CD1c-positive myeloid dendritic cell (primary cell): ENCODE measurements around the gene EEPD1.
"Not testable (repeated sequence)": the region's sequence is repeated elsewhere in the genome, so short reads cannot be mapped to it uniquely, and the experiment has no call there.

Source experiments
- DNase-seq: peaks from one replicate; pipeline ENCODE4 v3.0.0-alpha.2; 2016; ENCODE audit errors: extremely low spot score

Gene EEPD1

GRCh38 chr7:36214608-36215456 lies 61.8 kb downstream of the EEPD1 start:
- no peak for DNase-seq

DNA sequence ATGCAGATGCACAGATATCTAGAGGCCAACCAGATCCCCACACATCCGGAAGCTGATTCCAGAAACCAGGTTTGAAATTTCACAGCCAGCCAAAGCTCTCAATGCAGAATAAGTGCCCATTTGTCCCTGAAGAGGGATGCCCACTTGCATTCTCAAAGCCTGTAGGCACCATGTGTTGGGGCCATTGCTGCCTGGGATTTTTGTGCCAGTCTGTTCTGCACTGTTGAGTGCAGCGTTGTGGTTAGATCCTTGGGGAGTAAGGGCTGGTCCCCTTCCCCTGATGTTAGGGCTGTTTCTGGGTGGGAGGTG lies 62.4 kb downstream of the EEPD1 start:
- no peak for DNase-seq

GRCh38 chr7:36216063-36216684 lies 63.1 kb downstream of the EEPD1 start:
- peak; percentile 87 for DNase-seq

GRCh38 chr7:36217211-36217960 lies 64.3 kb downstream of the EEPD1 start:
- peak; percentile 72 for DNase-seq

GRCh38 chr7:36217961-36218284 lies 64.9 kb downstream of the EEPD1 start:
- DNase-seq = no peak

DNA sequence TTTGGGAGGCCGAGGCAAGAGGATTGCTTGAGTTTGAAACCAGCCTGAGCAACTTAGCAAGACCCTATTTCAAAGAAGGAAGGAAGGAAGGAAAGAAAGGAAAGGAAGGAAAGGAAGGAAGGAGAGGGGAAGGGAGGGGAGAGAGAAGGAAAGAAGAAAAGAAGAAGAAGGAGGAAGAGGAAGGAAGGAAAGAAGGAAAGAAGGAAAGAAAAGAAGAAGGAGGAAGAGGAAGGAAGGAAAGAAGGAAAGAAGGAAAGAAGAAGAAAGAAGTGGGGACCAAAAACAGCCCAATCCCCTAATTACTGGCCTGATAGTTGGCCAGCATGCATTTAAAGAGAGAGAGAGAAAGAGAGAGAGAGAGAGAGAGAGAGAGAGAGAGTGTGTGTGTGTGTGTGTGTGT lies 66.4 kb downstream of the EEPD1 start:
- DNase-seq = no peak

DNA sequence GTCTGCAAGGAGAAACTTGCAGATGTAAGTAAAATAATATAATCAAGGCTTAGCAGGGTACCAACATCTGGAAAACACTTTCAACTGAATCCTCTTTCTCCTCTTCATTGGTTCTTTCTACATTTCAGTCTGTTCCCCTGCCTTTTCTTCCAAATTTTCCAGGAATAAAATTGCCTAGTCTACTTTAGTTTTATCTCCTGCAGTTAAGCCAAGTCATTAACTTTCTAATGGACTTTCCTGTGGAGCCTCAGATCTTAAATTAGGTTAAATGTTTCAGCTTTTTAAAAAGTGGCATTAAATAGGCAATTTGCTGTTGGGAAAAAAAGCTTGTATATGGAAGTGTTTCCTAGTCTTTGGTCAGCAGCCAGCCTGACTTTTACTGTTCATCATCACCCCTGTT lies 70.8 kb downstream of the EEPD1 start:
- no peak for DNase-seq

DNA sequence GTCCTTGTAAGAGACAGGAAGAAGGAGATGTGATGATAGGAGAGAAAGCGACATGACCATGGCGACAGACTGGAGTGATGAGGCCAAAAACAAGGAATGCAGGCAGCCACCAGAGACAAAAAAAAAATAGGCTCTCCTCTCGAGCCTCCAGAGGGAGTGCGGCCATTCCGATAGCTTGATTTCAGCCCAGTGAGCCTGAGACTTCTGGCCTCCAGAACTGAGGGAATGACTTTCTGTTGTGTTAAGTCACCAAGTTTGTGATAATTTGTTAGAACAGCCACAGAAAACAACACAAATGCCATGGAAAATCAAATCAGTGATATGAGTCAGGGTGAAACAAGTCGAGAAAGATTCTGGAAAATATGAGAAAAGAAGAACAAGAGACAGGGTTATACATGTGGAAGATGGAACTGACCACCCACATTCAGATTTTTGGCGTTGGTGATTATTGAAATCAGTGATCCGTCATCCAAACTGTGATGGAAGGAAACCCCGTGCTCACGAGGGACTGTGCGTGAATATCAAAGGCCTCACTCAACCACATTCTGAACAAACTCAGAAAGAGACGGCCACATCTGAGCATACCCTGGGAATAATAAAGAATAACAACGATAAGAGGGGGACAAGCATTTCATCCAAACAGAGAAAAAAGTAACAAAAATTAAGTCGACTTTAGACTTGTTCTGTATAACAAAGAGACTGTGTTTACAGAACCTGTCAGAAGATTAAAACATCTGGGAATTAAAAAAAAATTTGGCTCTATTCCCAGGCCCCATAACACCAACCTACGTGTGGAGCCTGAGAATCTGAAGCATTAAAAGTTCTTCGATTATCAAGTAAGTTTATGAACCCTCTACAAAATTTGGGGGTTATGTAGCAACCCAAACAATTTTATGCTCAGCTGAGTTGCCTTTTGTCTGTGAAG lies 72.1 kb downstream of the EEPD1 start:
- DNase-seq = no peak

- DNase-seq = no peak
Observed at GRCh38 chr7:36226151-36226550, 73.1 kb downstream of the EEPD1 start.

GRCh38 chr7:36227223-36227622 lies 74.2 kb downstream of the EEPD1 start:
- no peak for DNase-seq

DNA sequence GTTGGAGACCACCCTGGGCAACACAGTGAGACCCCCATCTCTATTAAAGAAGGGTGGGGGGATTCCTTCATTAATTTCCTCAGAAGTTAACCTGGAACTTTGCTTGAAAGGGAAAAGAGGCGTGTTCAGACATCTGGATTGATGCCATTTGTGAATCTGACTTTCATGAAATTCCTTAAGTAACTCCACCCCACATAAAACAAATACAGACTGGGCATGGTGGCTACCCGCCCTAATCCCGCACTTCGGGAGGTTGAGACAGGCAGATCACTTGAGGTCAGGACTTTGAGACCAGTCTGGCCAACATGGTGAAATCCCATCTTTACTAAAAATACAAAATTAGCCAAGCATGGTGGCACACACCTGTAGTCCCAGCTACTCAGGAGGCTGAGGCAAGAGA lies 75.0 kb downstream of the EEPD1 start:
- DNase-seq = no peak

- no peak for DNase-seq
Observed at GRCh38 chr7:36231406-36231805, 78.4 kb downstream of the EEPD1 start.

- no peak for DNase-seq
Observed at GRCh38 chr7:36232555-36232954, 79.5 kb downstream of the EEPD1 start.

- DNase-seq = no peak
Observed at GRCh38 chr7:36232971-36233550, 80.0 kb downstream of the EEPD1 start.

DNA sequence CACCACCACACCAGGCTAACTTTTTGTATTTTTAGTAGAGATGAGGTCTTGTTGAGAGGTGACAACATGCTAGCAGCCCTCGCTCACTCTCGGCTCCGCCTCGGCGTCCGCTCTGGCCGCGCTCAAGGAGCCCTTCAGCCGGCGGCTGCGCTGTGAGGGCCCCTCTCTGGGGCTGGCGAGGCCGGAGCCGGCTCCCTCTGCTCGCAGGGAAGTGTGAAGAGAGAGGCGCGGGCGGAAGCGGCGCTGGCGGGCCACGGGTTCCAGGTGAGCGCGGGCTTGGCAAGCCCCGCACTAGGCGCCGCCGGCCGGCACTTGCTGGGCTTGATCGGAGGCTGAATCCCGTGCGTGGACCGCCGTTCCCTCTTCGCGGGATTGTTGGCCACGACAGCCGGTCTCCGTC lies 83.0 kb downstream of the EEPD1 start:
- no peak for DNase-seq

DNA sequence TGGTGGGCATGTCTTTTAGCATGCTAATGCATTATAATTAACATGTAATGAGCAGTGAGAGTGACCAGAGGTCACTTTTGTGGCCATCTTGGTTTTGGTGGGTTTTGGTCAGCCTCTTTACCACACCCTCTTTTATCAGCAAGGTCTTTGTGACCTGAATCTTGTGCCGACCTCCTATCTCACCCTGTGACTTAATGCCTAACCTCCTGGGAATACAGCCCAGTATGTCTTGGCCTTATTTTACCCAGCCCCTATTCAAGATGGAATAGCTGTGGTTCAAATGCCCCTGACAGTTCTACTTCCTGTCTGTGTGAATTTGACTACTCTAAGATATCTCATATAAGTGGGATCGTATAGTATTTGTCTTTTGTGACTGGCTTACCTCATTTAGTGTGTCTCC lies 85.1 kb downstream of the EEPD1 start:
- DNase-seq = no peak

DNA sequence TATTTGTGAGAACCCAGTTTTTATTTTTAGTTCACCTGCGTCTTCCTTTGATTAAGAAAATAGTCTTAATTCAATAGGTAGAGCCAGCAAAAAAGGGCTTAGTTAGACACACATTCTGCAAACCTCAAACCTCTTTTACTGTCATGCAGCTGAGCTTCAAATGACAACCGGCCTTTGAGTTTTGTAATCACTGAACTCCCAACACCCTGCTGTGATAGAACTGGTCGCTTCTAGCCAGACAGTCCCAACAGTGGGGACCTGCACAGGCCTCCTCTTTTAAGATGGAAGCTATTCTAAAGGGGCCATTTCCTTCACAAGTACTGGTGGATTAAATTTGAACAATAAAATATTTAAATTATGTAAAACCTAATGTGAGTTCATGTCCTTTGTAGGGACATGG lies 90.3 kb downstream of the EEPD1 start:
- DNase-seq = not testable (repeated sequence)

DNA sequence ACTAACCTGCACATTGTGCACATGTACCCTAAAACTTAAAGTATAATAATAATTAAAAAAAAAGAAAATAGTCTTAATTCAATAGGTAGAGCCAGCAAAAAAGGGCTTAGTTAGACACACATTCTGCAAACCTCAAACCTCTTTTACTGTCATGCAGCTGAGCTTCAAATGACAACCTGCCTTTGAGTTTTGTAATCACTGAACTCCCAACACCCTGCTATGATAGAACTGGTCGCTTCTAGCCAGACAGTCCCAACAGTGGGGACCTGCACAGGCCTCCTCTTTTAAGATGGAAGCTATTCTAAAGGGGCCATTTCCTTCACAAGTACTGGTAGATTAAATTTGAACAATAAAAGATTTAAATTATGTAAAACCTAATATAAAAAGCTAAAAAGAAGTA lies 90.9 kb downstream of the EEPD1 start:
- DNase-seq = not testable (repeated sequence)

DNA sequence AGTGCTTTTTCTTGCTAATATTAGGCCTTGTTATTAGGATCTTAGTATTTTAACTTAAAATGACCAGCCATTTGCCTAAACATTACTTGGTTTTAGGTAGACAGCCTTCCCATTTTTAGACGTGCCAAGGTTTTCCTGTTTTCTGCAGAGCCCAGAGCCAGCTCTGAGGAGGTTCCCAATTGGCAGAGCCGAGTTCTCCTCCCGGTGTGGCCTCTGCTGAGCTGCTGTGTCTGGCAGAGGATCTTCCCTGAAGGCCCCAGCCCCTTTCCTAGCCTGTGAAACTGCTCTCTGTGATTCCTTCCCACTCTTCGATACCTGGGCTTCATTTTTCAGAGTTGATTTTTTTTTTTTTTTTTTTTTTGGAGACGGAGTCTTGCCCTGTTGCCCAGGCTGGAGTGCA lies 91.4 kb downstream of the EEPD1 start:
- no peak for DNase-seq

- DNase-seq = no peak
Observed at GRCh38 chr7:36245684-36246299, 92.7 kb downstream of the EEPD1 start.

- no peak for DNase-seq
Observed at GRCh38 chr7:36249091-36249490, 96.0 kb downstream of the EEPD1 start.
